ACC112 (cell line): ENCODE results near the gene INVS.
"Not testable (repeated sequence)": the region's sequence is repeated elsewhere in the genome, so short reads cannot be mapped to it uniquely, and the experiment has no call there.

Source experiments
- H2AFZ ChIP-seq: fragments of 200-600 bp; sonication (generic); one replicate; pipeline ENCODE4 v1.6.0; 2017; ENCODE audit warnings: antibody characterized with exemption, low read length; ENCODE audit not compliant: unreplicated experiment
- H3K27ac ChIP-seq: fragments of 200-600 bp; sonication (generic); 2 replicates; pipeline ENCODE4 v1.5.1; 2014; ENCODE audit warnings: low read depth, mild to moderate bottlenecking, antibody characterized with exemption, low read length, moderate library complexity
- H3K27me3 ChIP-seq: fragments of 200-600 bp; sonication (generic); 2 replicates; pipeline ENCODE4 v1.6.1; 2014; ENCODE audit warnings: mild to moderate bottlenecking, antibody characterized with exemption, low read length, moderate library complexity, mixed read lengths; ENCODE audit not compliant: insufficient read depth
- H3K36me3 ChIP-seq: fragments of 200-600 bp; sonication (generic); 2 replicates; pipeline ENCODE4 v1.6.1; 2016; ENCODE audit warnings: mild to moderate bottlenecking, antibody characterized with exemption, low read length, moderate library complexity, mixed read lengths; ENCODE audit not compliant: insufficient read depth
- H3K4me1 ChIP-seq: fragments of 200-600 bp; sonication (generic); one replicate; pipeline ENCODE4 v1.6.1; 2016; ENCODE audit warnings: low read length, mixed read lengths; ENCODE audit not compliant: insufficient read depth, unreplicated experiment, control insufficient read depth
- H3K4me3 ChIP-seq: fragments of 200-600 bp; sonication (generic); 2 replicates; pipeline ENCODE4 v1.5.1; 2014; ENCODE audit warnings: mild to moderate bottlenecking, low read depth, low read length
- H3K79me2 ChIP-seq: fragments of 200-600 bp; sonication (generic); one replicate; pipeline ENCODE4 v1.6.0; 2016; ENCODE audit warnings: low read length; ENCODE audit not compliant: control insufficient read depth, unreplicated experiment, insufficient read depth

Gene INVS

DNA sequence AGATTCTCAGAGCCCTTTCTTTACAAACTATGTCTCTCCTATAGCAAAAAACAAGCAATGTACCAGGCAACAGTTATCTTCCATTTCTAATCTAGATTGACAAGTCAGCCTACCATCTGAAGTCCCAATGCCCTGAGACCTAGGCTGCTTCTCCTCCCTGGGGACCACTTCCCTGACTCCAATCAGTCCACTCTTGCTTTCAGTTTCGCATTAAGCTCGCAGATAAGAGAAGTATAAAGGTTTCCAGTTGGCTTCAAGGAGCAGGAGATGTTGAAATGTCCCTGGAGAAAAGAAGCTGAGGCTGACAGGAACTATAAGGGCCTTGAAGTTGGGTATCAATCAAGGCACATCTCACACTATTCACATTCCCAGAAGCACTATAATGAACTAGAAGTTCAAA is 32.5 kb upstream of the INVS start:
- Histone ChIP-seq H3K79me2 (peaks cover 21% of the 10 kb centered on the region), H3K27me3 (no peaks in the 10 kb centered on the region), H3K27ac (peak overlapping the region; percentile 81), H3K4me1 (peaks cover 41% of the 10 kb centered on the region), H3K4me3 (peak overlapping the region; percentile 64), H2AFZ (no peak overlapping the region), H3K36me3 (no peaks in the 10 kb centered on the region)

DNA sequence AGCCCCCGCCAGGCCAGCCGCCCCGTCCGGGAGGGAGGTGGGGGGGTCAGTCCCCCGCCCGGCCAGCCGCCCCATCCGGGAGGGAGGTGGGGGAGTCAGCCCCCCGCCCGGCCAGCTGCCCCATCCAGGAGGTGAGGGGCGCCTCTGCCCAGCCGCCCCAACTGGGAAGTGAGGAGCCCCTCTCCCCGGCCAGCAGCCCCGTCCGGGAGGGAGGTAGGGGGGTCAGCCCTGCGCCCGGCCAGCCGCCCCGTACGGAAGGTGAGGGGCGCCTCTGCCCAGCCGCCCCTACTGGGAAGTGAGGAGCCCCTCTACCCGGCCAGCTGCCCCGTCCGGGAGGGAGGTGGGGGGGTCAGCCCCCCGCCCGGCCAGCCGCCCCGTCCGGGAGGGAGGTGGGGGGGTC is 31.1 kb upstream of the INVS start:
- H3K27me3 ChIP-seq, H2AFZ ChIP-seq, H3K36me3 ChIP-seq, H3K4me3 ChIP-seq, H3K27ac ChIP-seq: not testable (repeated sequence)
- Histone ChIP-seq H3K4me1 (peaks cover 41% of the 10 kb centered on the region), H3K79me2 (peaks cover 19% of the 10 kb centered on the region)

DNA sequence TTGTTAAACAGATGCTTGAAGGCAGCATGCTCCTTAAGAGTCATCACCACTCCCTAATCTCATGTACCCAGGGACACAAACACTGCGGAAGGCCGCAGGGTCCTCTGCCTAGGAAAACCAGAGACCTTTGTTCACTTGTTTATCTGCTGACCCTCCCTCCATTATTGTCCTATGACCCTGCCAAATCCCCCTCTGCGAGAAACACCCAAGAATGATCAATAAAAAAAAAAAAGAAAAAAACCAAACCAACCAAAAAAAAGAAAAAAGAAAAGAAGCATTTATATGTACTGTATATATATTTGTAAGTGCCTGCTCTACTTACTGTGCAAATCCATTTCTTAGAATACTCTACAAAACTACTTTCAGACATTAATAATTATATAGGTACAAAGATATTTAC is 30.0 kb upstream of the INVS start:
- not testable (repeated sequence) for H3K27me3 ChIP-seq, H3K27ac ChIP-seq, H3K4me3 ChIP-seq, H2AFZ ChIP-seq, H3K36me3 ChIP-seq
- Histone ChIP-seq H3K4me1 (peaks cover 36% of the 10 kb centered on the region), H3K79me2 (peaks cover 26% of the 10 kb centered on the region)

DNA sequence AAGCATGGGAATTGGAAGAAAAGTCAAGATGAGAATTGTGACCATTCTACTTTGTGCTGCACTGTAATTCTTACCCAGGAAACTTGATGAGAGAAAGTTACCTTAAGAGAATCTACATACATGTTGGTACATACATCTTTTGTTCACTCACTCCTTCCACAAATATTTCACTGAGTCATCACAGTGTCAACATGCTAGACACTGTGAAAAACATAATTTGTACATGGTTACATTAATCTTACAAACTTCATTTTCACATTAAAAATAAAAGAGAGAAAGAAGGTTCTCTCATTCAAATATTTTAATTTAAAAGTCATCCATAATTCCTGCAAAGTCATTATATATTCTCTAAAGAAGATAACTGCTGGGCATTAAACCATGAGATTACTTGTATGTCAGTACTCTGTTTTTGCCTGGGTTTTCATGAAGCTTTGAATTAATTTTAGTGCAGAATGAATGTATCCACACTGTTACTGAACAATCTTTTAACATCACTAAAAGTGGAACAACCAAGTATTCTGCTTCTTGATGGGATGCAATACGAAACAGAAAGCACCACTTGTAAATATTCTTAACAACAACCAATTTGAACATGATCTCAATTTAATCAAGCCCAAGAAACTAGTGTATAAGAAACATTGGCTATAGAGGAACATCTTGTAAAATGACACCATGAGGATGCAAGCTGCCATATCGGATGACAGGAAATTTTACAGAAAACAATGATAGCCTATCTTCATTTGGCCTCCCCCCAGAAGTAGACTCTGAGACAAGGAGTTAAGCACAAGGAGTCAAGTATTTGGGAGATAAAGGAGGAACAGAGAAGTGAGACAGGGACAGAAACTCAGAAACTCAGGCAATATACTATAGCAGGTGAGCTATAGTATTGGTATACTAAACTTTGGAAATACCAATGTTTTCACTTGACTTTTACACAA is 28.7 kb upstream of the INVS start:
- H2AFZ ChIP-seq = no peak overlapping the region
- no peaks in the 10 kb centered on the region for H3K36me3 ChIP-seq
- no peak overlapping the region for H3K27ac ChIP-seq
- peaks cover 20% of the 10 kb centered on the region for H3K79me2 ChIP-seq
- H3K27me3 ChIP-seq = no peaks in the 10 kb centered on the region
- H3K4me3 ChIP-seq = no peak overlapping the region
- H3K4me1 ChIP-seq = peaks cover 26% of the 10 kb centered on the region

DNA sequence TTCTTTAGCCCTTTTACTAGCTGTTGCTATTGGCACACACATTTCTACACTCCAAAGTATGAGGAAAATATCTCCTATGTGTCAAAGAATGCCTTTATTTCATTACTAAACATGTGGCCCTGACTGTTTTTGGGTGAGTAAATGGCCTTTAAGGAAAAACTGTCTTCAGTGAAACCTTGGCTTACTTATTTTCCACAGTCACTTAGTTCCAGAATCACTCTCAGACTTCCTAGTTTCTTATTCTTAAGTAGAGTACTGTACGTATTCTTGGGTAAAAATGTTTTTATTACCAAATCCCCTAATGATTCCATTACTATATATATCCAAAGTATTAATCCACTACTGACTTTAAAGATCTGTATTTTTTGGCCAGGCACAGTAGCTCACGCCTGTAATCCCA is 27.8 kb upstream of the INVS start:
- Histone ChIP-seq H3K27ac (no peak overlapping the region), H2AFZ (no peak overlapping the region), H3K27me3 (no peaks in the 10 kb centered on the region), H3K79me2 (peaks cover 15% of the 10 kb centered on the region), H3K4me1 (peaks cover 17% of the 10 kb centered on the region), H3K36me3 (no peaks in the 10 kb centered on the region), H3K4me3 (no peak overlapping the region)

DNA sequence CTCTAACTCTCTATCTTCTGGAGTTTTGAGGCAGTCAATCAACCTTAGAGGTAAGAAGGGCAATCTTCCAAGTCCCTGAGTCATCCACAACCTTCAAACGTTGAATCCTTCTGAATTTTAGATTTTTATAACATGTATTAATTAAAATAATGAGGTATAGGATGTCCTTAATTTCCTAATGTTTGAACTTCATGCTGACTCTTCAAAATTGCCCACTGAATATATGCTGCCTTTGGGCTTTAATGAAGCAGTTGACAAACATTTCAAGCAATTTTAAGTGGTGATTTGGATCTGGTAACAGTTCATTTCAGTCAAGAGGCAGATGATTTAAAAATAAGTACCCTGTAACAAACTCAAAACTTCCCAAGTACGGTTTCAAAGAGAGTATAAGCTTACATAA is 26.2 kb upstream of the INVS start:
- Histone ChIP-seq H3K4me1 (peaks cover 10% of the 10 kb centered on the region), H3K27ac (no peak overlapping the region), H3K79me2 (peaks cover 14% of the 10 kb centered on the region), H3K4me3 (no peak overlapping the region), H3K36me3 (no peaks in the 10 kb centered on the region), H2AFZ (no peak overlapping the region), H3K27me3 (no peaks in the 10 kb centered on the region)

DNA sequence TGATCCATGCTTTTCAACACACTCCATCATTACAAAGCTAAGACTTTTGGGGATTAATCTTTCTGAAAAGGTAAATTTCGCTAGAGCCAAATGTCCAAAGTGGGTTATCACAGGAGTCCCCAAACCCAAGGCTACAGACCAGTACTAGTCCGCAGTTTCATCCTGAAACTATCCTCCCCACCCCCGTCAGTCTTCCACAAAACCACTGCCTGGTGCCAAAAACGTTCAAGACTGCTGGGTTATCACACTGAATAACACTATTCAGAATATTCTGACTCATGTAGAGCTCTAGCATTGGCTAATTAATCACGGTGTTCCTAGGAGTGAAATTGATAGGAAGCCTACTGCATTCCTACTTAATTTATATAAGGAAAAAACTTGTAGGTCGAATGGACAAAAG is 24.9 kb upstream of the INVS start:
- H3K4me1 ChIP-seq = peaks cover 10% of the 10 kb centered on the region
- no peaks in the 10 kb centered on the region for H3K27me3 ChIP-seq
- peaks cover 14% of the 10 kb centered on the region for H3K79me2 ChIP-seq
- H3K27ac ChIP-seq = no peak overlapping the region
- no peak overlapping the region for H3K4me3 ChIP-seq
- H3K36me3 ChIP-seq = no peaks in the 10 kb centered on the region
- no peak overlapping the region for H2AFZ ChIP-seq

DNA sequence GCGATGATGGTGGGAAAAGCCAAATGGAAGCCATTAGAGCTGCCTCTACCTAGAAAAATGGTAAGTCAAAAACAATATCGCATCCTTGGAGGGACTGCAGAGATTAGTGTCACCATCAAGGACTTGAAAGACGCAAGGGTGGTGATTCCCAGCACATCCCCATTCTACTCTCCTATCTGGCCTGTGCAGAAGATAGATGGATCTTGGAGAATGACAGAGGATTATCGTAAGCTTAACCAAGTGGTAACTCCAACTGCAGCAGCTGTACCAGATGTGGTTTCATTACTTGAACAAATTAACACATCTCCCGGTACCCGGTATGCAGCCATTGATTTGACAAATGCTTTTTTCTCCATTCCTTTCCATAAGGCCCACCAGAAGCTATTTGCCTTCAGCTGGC is 24.1 kb upstream of the INVS start:
- peaks cover 8% of the 10 kb centered on the region for H3K4me1 ChIP-seq
- H3K27ac ChIP-seq = no peak overlapping the region
- H3K27me3 ChIP-seq = no peaks in the 10 kb centered on the region
- no peaks in the 10 kb centered on the region for H3K36me3 ChIP-seq
- no peak overlapping the region for H2AFZ ChIP-seq
- no peak overlapping the region for H3K4me3 ChIP-seq
- peaks cover 14% of the 10 kb centered on the region for H3K79me2 ChIP-seq

DNA sequence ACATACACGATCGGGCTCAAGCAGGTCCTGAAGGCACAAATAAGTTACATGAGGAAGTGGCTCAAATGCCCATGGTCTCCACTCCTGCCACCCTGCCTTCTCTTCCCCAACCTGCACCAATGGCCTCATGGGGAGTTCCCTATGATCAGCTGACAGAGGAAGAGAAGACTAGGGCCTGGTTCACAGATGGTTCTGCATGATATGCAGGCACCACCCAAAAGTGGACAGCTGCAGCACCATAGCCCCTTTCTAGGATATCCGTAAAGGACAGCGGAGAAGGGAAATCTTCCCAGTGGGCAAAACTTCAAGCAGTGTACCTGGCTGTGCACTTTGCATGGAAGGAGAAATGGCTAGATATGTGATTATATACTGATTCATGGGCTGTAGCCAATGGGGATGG is 22.8 kb upstream of the INVS start:
- H3K36me3 ChIP-seq, H3K27ac ChIP-seq, H2AFZ ChIP-seq, H3K27me3 ChIP-seq, H3K4me1 ChIP-seq, H3K4me3 ChIP-seq: not testable (repeated sequence)
- peaks cover 16% of the 10 kb centered on the region for H3K79me2 ChIP-seq

DNA sequence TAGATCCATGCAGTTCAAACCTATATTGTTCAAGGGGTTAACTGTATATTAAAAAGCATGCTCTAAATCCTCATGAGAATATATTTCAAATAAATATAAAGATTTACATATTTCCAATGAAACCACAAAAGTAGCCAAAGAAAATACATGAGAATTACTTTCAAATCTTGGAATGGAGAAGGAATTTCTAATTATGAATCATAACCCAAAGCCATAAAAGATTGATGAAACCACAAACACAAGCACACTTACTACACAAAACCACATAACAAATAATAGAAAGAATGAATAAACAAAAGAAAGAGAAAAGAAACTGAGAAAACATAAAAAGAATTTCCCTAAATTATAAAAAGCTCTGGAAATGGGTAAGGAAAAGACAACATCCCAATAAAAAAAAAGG is 16.3 kb upstream of the INVS start:
- H3K79me2 ChIP-seq = peaks cover 45% of the 10 kb centered on the region
- no peak overlapping the region for H2AFZ ChIP-seq
- peaks cover 25% of the 10 kb centered on the region for H3K4me1 ChIP-seq
- no peaks in the 10 kb centered on the region for H3K36me3 ChIP-seq
- no peak overlapping the region for H3K4me3 ChIP-seq
- no peak overlapping the region for H3K27ac ChIP-seq
- H3K27me3 ChIP-seq = no peaks in the 10 kb centered on the region

DNA sequence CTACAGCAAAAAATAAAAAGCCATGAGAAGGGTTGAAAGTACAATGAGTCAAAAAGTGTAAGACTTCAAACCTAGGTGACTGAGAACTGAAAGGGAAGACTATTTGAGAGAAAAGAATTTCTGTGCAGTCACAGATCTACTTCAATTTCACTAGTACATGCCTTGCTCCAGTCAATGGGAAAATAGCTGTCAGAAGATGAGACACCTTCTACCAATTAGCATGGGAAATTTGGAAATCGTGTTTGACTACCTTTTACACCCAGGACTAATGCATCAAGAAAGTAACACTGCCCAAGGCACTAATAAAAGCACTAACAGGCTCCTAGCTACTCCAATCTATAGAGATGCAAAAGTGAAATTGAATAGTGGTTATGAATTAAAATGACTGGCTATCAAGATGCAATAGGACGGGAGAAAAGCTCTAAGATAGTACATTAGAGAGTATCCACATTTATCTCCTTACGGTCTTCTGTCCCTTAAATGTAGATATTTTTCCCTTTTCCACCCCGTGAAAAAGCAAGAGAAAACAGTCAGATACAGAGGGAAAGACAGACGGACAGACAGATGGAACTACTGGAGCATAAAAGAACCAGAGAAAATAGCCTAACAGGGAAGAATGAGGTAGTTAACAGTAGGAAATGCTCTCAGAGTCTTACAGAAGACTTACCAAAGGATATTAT is 15.5 kb upstream of the INVS start:
- peaks cover 52% of the 10 kb centered on the region for H3K79me2 ChIP-seq
- peaks cover 30% of the 10 kb centered on the region for H3K4me1 ChIP-seq
- no peak overlapping the region for H3K27ac ChIP-seq
- H3K27me3 ChIP-seq = no peaks in the 10 kb centered on the region
- H3K36me3 ChIP-seq = no peaks in the 10 kb centered on the region
- no peak overlapping the region for H2AFZ ChIP-seq
- H3K4me3 ChIP-seq = no peak overlapping the region
